ENCODE data around the gene TUBB2A. TPM values are rescaled to one million over a fixed set of nuclear protein-coding genes. Genes with fewer than 3 reads are reported as not detected.
A peak's percentile ranks its signal among the peaks of the same experiment; 100 is the strongest.

Gene TUBB2A
- total and polyA plus RNA-seq, 2 of the 4 experiments (the other 2 are of a cell fraction), result 164 to 264 TPM

DNA sequence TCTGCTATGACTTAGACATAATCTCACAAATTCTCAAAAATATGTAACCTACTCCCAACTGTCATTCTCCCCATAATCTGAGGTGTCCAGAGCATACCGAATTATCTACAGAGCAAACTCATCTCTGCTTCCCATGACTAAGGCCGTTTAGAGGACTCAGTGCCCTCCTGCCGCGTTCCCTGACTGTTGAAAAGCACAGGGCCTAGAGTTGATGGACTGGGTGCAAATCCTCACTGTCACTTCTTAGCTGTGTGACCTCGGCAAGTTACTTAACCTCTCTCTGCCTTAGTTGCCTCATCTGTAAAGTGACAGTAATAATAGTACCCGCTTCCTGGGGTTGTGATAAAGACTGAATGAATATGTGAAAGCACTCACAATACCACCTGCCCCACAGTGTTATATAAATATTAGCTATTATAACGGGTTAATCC lies 4.7 kb upstream of the TUBB2A start:
- no peaks in the 10 kb centered on the region for H4K20me1 ChIP-seq (ENCODE audit: insufficient read depth, low read length)
- no peak overlapping the region for H2AK5ac ChIP-seq (ENCODE audit: low read depth, low read length)
- H3K4me1 ChIP-seq (ENCODE audit: control insufficient read depth, insufficient read depth, low read length), result peaks cover 2% of the 10 kb centered on the region
- peak overlapping the region; percentile 47 for H2AK9ac ChIP-seq (replicated peaks; ENCODE audit: low read depth, low read length, poor library complexity)
- H3K23ac ChIP-seq (ENCODE audit: low read depth, low read length), result peak overlapping the region; percentile 68; the same call in 1 of the 2 replicates
- in situ Hi-C loops (cut with MboI; ENCODE audit: low sequenced_read_pairs) (no loop called here), intact Hi-C loops (cut with micrococcal nuclease) (loop anchor here (1.0 kb wide), 1 partner anchor 85 kb away; no protein-coding TSS in a partner anchor), dilution Hi-C loops (cut with HindIII; ENCODE audit: low sequenced_read_pairs, unreplicated experiment) (no loop called here)
- 0 out of 2 replicates have a peak overlapping the region, but pooled peaks have one; percentile 50 for H3K4ac ChIP-seq (ENCODE audit: low read depth, low read length)
- no peak overlapping the region; the same call in 1 of the 2 replicates for H3K14ac ChIP-seq (replicated peaks; ENCODE audit: low read depth, low read length)
- H3K56ac ChIP-seq (ENCODE audit: extremely low read depth, insufficient read depth, low read length), result no peak overlapping the region
- H2BK120ac ChIP-seq (ENCODE audit: low read depth, low read length), result no peak overlapping the region
- no TSS peak for BruUV-seq (replicated peaks)
- DNase-seq (no peak), ATAC-seq (ENCODE audit: low read depth) (no peak)
- CTCF ChIA-PET, result no interaction called here
- POLR2A ChIA-PET (ENCODE audit: unreplicated experiment), result no interaction called here
- no peaks in the 10 kb centered on the region for H3K9me3 ChIP-seq (ENCODE audit: control insufficient read depth, insufficient read depth, low read length)
- H3K9me1 ChIP-seq (ENCODE audit: insufficient read depth, low read length), result peaks cover 5% of the 10 kb centered on the region; the same call in 1 of the 2 replicates
- no peak overlapping the region for H2BK20ac ChIP-seq (ENCODE audit: low read depth, low read length)
- H3K27me3 ChIP-seq (ENCODE audit: control insufficient read depth, insufficient read depth, low read length), result no peaks in the 10 kb centered on the region
- TF ChIP-seq RAD21 (IDR thresholded peaks at IDR 0.05; ENCODE audit: low read length) (no peak), MAFK (IDR thresholded peaks at IDR 0.05; ENCODE audit: low read depth, low read length) (no peak), POLR2A (IDR thresholded peaks at IDR 0.05; ENCODE audit: low read depth, low read length) (no peak), MXI1 (IDR thresholded peaks at IDR 0.05; ENCODE audit: borderline replicate concordance, low read depth, low read length) (no peak), CEBPB (IDR thresholded peaks at IDR 0.05; ENCODE audit: low read depth, low read length) (no peak), NFE2L2 (IDR thresholded peaks at IDR 0.05; ENCODE audit: low read depth, low read length) (no peak), FOS (IDR thresholded peaks at IDR 0.05; ENCODE audit: low read depth, low read length) (no peak), RCOR1 (IDR thresholded peaks at IDR 0.05; ENCODE audit: insufficient replicate concordance, low read length) (no peak), CHD1 (IDR thresholded peaks at IDR 0.05; ENCODE audit: low read depth, low read length) (no peak), MAZ (IDR thresholded peaks at IDR 0.05; ENCODE audit: borderline replicate concordance, low read depth, low read length) (no peak), BHLHE40 (IDR thresholded peaks at IDR 0.05; ENCODE audit: low read depth, low read length) (no peak), SMC3 (IDR thresholded peaks at IDR 0.05; ENCODE audit: low read depth, low read length) (no peak), RFX5 (IDR thresholded peaks at IDR 0.05; ENCODE audit: low read depth, low read length) (no peak)
- TF ChIP-seq, protein P1, sequence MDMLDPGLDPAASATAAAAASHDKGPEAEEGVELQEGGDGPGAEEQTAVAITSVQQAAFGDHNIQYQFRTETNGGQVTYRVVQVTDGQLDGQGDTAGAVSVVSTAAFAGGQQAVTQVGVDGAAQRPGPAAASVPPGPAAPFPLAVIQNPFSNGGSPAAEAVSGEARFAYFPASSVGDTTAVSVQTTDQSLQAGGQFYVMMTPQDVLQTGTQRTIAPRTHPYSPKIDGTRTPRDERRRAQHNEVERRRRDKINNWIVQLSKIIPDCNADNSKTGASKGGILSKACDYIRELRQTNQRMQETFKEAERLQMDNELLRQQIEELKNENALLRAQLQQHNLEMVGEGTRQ (IDR thresholded peaks at IDR 0.05; ENCODE audit: low read depth, low read length), result no peak
- TF ChIP-seq, protein P2, sequence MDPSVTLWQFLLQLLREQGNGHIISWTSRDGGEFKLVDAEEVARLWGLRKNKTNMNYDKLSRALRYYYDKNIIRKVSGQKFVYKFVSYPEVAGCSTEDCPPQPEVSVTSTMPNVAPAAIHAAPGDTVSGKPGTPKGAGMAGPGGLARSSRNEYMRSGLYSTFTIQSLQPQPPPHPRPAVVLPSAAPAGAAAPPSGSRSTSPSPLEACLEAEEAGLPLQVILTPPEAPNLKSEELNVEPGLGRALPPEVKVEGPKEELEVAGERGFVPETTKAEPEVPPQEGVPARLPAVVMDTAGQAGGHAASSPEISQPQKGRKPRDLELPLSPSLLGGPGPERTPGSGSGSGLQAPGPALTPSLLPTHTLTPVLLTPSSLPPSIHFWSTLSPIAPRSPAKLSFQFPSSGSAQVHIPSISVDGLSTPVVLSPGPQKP (IDR thresholded peaks at IDR 0.05; ENCODE audit: borderline replicate concordance, low read depth, low read length), result no peak
- TF ChIP-seq, protein P3, sequence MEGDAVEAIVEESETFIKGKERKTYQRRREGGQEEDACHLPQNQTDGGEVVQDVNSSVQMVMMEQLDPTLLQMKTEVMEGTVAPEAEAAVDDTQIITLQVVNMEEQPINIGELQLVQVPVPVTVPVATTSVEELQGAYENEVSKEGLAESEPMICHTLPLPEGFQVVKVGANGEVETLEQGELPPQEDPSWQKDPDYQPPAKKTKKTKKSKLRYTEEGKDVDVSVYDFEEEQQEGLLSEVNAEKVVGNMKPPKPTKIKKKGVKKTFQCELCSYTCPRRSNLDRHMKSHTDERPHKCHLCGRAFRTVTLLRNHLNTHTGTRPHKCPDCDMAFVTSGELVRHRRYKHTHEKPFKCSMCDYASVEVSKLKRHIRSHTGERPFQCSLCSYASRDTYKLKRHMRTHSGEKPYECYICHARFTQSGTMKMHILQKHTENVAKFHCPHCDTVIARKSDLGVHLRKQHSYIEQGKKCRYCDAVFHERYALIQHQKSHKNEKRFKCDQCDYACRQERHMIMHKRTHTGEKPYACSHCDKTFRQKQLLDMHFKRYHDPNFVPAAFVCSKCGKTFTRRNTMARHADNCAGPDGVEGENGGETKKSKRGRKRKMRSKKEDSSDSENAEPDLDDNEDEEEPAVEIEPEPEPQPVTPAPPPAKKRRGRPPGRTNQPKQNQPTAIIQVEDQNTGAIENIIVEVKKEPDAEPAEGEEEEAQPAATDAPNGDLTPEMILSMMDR (conservative IDR thresholded peaks at IDR 0.05; ENCODE audit: low read depth, low read length), result no peak
- H4K5ac ChIP-seq (ENCODE audit: low read depth, low read length), result no peak overlapping the region
- H3K18ac ChIP-seq (ENCODE audit: low read depth, low read length), result no peak overlapping the region
- peak overlapping the region; percentile 47 for H2AFZ ChIP-seq (replicated peaks; ENCODE audit: low read length, poor library complexity)
- peak overlapping the region in 1 of 2 experiments; percentile 1; a peak in 1 of 4 replicates for H4K8ac ChIP-seq (ENCODE audit: low read depth in 2 of 2, low read length in 2 of 2)
- H4K91ac ChIP-seq (ENCODE audit: insufficient read depth, low read depth, low read length), result no peak overlapping the region
- no peaks in the 10 kb centered on the region for H3K36me3 ChIP-seq (ENCODE audit: control insufficient read depth, insufficient read depth, low read length)
- peak overlapping the region; percentile 82 for H3K4me2 ChIP-seq (ENCODE audit: low read depth, low read length)
- peaks cover 0 to 20% of the 10 kb centered on the region in 2 experiments; a peak in 2 of 4 replicates for H3K79me1 ChIP-seq (ENCODE audit: low read depth in 1 of 2, low read length in 2 of 2)
- H3K4me3 ChIP-seq (ENCODE audit: insufficient read depth, low read depth, low read length), result peak overlapping the region; percentile 89
- no peak overlapping the region for H3K27ac ChIP-seq (ENCODE audit: insufficient read depth, low read length)
- WGBS, 2 experiments (ENCODE audit: extremely low coverage in 2 of 2, insufficient read length in 1 of 2), result no CpG with 5 or more reads among the region's 7 CpGs
- no peak overlapping the region for H2BK5ac ChIP-seq (ENCODE audit: low read depth, low read length, poor library complexity, severe bottlenecking)
- H2BK15ac ChIP-seq (ENCODE audit: low read depth, low read length), result no peak overlapping the region
- no peak overlapping the region for H3K9ac ChIP-seq (ENCODE audit: low read depth, low read length)

All from IMR-90 (cell line).